CD8-positive, alpha-beta memory T cell (primary cell): Measurements from ENCODE around the gene TMEM214. TPM values are rescaled to one million over a fixed set of nuclear protein-coding genes. Genes with fewer than 3 reads are reported as not detected.

Experiments
- CTCF ChIA-PET: fragments of 350-600 bp; sonication (Branson Sonifier 250); formaldehyde crosslinking; loops from one replicate; lab custom pipeline; 2021; ENCODE audit warnings: antibody characterized with exemption; lab: Charles Lee
- POLR2A ChIA-PET: fragments of 350-600 bp; sonication (Branson Sonifier 250); formaldehyde crosslinking; loops from one replicate; lab custom pipeline; 2021; ENCODE audit warnings: antibody characterized with exemption; lab: Charles Lee
- DNase-seq, 5 donors: peaks; one replicate each; pipeline versions ENCODE4 v3.0.0 to v3.0.0-alpha.2; 2020 to 2022; ENCODE audit warnings: mixed read lengths in 1 of 5
- H3K27ac ChIP-seq: one replicate; pipeline ENCODE4 v1.7.0; 2013; ENCODE audit warnings: low read depth, mild to moderate bottlenecking, low read length, moderate library complexity
- H3K27me3 ChIP-seq: 2 replicates; pipeline ENCODE4 v1.7.0; 2013; ENCODE audit warnings: low read length, mild to moderate bottlenecking; ENCODE audit not compliant: insufficient read depth, poor library complexity, severe bottlenecking
- H3K36me3 ChIP-seq: 2 replicates; pipeline ENCODE4 v1.7.0; 2013; ENCODE audit warnings: mild to moderate bottlenecking, low read length, moderate library complexity; ENCODE audit not compliant: insufficient read depth
- H3K4me1 ChIP-seq: 2 replicates; pipeline ENCODE4 v1.7.0; 2013; ENCODE audit warnings: mild to moderate bottlenecking, low read length, moderate library complexity; ENCODE audit not compliant: insufficient read depth
- H3K4me3 ChIP-seq: 2 replicates; pipeline ENCODE4 v1.7.0; 2013; ENCODE audit warnings: mild to moderate bottlenecking, low read length
- H3K9me3 ChIP-seq: 2 replicates; pipeline ENCODE4 v1.7.0; 2013; ENCODE audit warnings: mild to moderate bottlenecking, low read length
- H3K27ac Mint-ChIP-seq, 8 donors: one replicate each; pipeline ENCODE4 v1.8.0; 2020 to 2021; ENCODE audit warnings: mixed read lengths in 8 of 8, mild to moderate bottlenecking in 6 of 8, inconsistent platforms in 3 of 8, moderate library complexity in 3 of 8
- H3K27me3 Mint-ChIP-seq, 2 donors: one replicate each; pipeline ENCODE4 v1.8.0; 2020 to 2021; ENCODE audit warnings: mixed read lengths in 2 of 2, mild to moderate bottlenecking in 1 of 2, moderate library complexity in 1 of 2
- H3K36me3 Mint-ChIP-seq, 3 donors: one replicate each; pipeline ENCODE4 v1.8.0; 2020 to 2021; ENCODE audit warnings: mixed read lengths in 3 of 3, inconsistent platforms in 1 of 3, mild to moderate bottlenecking in 1 of 3
- H3K4me1 Mint-ChIP-seq, 3 donors: one replicate each; pipeline ENCODE4 v1.8.0; 2020 to 2021; ENCODE audit warnings: mixed read lengths in 3 of 3, inconsistent platforms in 1 of 3, mild to moderate bottlenecking in 1 of 3
- H3K4me3 Mint-ChIP-seq, 7 donors: one replicate each; pipeline ENCODE4 v1.8.0; 2020 to 2021; ENCODE audit warnings: mixed read lengths in 7 of 7, mild to moderate bottlenecking in 6 of 7, moderate library complexity in 4 of 7, inconsistent platforms in 2 of 7
- H3K9me3 Mint-ChIP-seq, 5 donors: one replicate each; pipeline ENCODE4 v1.8.0; 2020 to 2022; ENCODE audit warnings: mixed read lengths in 5 of 5, mild to moderate bottlenecking in 3 of 5, moderate library complexity in 2 of 5, inconsistent platforms in 1 of 5
- polyA plus RNA-seq: library from polyadenylated mRNA; unstranded; fragments of 300-500 nt; fragmentation: Illumina TruSeq; gene quantifications from one replicate; pipeline ENCODE4 v1.2.3, GENCODE V29; 2021
- total RNA-seq, 2 experiments: library from RNA; stranded (reverse); gene quantifications; one replicate each; pipeline ENCODE4 v1.2.3, GENCODE V29; 2021

The TMEM214 gene
- total and polyA plus RNA-seq, 3 experiments from 2014 or later: 36.3 to 71.7 (median 67.6) TPM

DNA sequence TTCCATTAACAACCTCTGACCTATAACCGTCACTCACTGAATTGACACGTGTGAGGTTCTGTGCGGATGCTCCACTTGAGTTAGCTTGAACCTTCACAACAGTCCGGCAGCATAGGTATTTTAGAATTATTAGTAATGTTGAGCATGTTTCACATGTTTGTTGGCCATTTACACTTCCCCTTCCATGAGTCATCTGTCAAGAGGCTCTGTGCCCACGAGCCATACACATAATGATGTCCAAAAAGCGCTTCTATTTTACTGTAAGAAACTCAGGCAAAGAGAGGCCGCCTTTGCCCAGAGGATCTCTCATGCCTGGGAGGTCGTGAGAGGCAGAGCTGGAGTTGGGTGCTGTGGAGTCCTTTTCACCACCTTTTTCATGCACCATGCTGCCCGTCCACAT is 28.9 kb upstream of the TMEM214 start:
- no peak for DNase-seq
- no peaks in the 10 kb centered on the region for H3K4me1 Mint-ChIP-seq
- ChIA-PET POLR2A (no interaction called here), CTCF (no interaction called here)
- Histone ChIP-seq H3K4me1 (no peaks in the 10 kb centered on the region), H3K9me3 (no peaks in the 10 kb centered on the region), H3K27me3 (no peaks in the 10 kb centered on the region), H3K27ac (no peak overlapping the region), H3K4me3 (no peak overlapping the region), H3K36me3 (no peaks in the 10 kb centered on the region)
- no peak overlapping the region for H3K27ac Mint-ChIP-seq
- peaks cover 12 to 24% of the 10 kb centered on the region in 2 donors for H3K27me3 Mint-ChIP-seq
- no peaks in the 10 kb centered on the region for H3K9me3 Mint-ChIP-seq
- peaks cover 0 to 2% (median 0%) of the 10 kb centered on the region in 3 donors for H3K36me3 Mint-ChIP-seq
- H3K4me3 Mint-ChIP-seq: no peak overlapping the region

DNA sequence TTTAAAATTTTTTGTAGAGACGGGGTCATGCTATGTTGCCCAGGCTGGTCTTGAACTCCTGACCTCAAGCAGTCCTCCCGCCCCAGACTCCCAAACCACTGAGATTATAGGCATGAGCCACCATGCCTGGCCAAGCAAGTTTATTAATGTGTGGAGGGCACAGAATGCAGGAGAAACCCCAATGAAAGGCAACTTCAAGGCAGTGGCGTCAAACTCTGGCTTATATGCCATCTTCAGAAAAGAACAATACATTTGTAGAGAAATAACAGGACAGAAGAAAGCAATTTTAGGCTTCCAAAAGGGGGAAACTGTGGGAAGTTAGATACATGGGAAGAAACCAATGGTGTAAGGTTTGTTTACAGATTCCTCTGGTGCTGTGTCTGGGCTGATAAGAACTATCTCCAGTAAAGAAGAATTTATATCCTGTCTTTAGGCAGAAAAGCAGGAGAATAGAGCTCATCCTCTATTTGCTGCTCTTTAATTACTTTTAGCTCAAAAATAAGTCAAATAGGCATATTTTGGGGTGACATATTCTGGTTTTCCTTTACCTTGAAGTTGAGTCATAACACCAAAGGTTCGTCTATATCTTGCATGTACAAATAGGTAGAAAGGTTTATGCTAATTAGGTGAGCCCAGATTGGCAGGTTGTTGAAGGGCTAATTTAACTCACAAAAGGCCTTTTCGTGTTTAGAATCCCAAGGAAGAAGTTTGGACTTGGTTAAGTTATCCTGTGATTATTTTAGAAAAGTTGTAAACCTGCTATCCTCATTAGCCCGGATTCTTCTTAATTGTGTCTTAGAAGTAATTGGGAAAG is 26.0 kb upstream of the TMEM214 start:
- ChIA-PET POLR2A (no interaction called here), CTCF (no interaction called here)
- H3K4me1 ChIP-seq: no peaks in the 10 kb centered on the region
- H3K4me3 ChIP-seq: no peak overlapping the region
- H3K9me3 ChIP-seq: no peaks in the 10 kb centered on the region
- peaks cover 6 to 24% of the 10 kb centered on the region in 2 donors for H3K27me3 Mint-ChIP-seq
- no peak overlapping the region for H3K27ac Mint-ChIP-seq
- peak overlapping the region; percentile 81 for H3K27ac ChIP-seq
- no peaks in the 10 kb centered on the region for H3K27me3 ChIP-seq
- H3K9me3 Mint-ChIP-seq: no peaks in the 10 kb centered on the region
- peaks cover 0 to 1% (median 0%) of the 10 kb centered on the region in 3 donors for H3K36me3 Mint-ChIP-seq
- H3K36me3 ChIP-seq: no peaks in the 10 kb centered on the region
- DNase-seq: no peak
- peaks cover 1 to 7% (median 5%) of the 10 kb centered on the region in 3 donors for H3K4me1 Mint-ChIP-seq
- no peak overlapping the region for H3K4me3 Mint-ChIP-seq

DNA sequence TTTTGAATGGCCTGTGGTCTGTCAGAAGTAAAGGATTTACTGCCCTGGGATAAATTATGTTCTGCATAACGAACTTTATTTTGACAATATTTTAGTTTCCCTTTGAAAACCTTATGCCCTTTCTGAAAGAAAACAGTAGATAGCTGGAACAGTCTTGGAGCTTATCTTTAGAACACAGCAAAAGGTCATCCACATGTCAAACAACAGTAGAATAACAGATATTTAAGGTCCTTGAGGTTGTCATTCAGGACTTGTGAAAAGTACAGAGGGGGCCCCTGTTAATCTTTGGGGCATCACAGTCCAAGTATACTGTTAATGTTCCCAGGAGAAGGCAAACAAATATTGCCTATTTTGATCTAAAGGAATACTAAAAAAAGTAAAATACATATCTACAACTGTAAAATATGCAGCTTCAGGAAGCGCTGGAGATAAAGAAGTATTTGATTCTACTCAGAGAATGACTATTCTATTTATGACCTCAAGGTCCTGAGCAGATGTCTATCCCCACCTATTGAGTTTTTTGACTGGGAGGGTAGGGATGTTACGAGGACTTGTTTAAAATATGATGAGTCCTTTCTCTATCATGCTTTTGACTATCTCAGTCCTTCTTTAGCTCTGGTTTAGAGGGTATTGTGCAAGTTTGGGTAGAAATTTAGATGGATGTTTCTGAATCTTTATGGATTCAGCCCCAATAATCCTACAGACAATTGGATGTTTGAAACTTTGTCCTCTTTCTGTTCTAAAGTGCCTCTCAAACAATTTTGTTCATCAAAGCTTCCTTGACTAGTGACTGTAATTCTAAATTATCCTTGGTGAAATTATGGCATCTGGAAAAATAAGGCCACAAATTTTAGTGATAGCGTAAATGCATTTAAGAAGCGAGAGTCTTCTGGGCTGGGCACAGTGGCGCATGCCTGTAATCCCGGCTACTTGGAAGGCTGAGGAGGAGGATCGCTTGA is 25.1 kb upstream of the TMEM214 start:
- Mint-ChIP-seq H3K4me1 (peaks cover 1 to 7% (median 5%) of the 10 kb centered on the region in 3 donors), H3K27me3 (peaks cover 3 to 21% of the 10 kb centered on the region in 2 donors), H3K36me3 (peaks cover 0 to 1% (median 0%) of the 10 kb centered on the region in 3 donors), H3K4me3 (no peak overlapping the region), H3K9me3 (no peaks in the 10 kb centered on the region), H3K27ac (no peak overlapping the region)
- ChIA-PET POLR2A (no interaction called here), CTCF (no interaction called here)
- H3K27me3 ChIP-seq: no peaks in the 10 kb centered on the region
- peak overlapping the region; percentile 81 for H3K27ac ChIP-seq
- H3K9me3 ChIP-seq: no peaks in the 10 kb centered on the region
- no peaks in the 10 kb centered on the region for H3K4me1 ChIP-seq
- no peaks in the 10 kb centered on the region for H3K36me3 ChIP-seq
- no peak overlapping the region for H3K4me3 ChIP-seq
- DNase-seq: no peak

DNA sequence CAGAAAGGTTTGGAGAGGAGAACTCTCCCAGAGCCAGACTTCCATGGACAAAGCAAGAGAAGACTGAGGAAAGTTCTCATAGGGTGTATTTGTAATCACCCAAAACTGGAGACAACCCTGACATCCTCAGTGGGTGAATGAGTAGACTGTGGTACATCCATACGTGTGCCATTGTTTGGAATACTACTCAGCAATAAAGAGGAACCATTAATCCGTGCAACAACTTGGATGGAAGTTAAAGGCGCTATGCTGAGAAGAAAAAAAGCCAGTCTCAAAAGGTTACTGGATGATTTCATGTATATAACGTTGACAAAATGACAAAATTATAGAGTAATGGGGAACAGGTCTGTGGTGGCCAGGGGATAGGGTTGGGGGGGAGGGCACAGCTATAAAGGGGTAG is 24.1 kb upstream of the TMEM214 start:
- H3K9me3 ChIP-seq: no peaks in the 10 kb centered on the region

DNA sequence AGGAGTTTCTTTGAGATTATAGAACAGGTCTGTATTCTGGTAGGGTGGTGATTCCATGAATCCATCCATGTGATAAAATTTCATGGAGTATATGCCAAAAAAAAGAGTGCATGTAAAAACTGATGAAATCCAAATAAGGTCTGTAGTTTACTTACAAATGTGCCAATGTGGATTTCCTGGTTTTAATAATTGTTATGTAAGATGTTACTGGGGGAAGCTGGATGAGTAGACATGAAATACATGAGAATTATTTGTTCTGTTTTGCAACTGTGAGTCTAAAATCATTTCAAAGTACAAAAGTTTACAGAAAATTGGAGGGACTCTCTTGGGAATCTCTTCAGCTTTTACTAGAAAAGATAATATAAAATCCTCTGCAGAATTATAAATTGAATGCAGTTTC is 23.7 kb upstream of the TMEM214 start:
- Histone ChIP-seq H3K4me3 (no peak overlapping the region), H3K27me3 (no peaks in the 10 kb centered on the region), H3K27ac (peak overlapping the region; percentile 43), H3K36me3 (no peaks in the 10 kb centered on the region), H3K9me3 (no peaks in the 10 kb centered on the region), H3K4me1 (no peaks in the 10 kb centered on the region)
- POLR2A ChIA-PET: no interaction called here
- Mint-ChIP-seq H3K36me3 (peaks cover 0 to 1% (median 0%) of the 10 kb centered on the region in 3 donors), H3K4me3 (no peak overlapping the region), H3K27me3 (peaks cover 1 to 13% of the 10 kb centered on the region in 2 donors), H3K27ac (no peak overlapping the region), H3K9me3 (no peaks in the 10 kb centered on the region), H3K4me1 (peaks cover 1 to 7% (median 5%) of the 10 kb centered on the region in 3 donors)
- no peak for DNase-seq
- CTCF ChIA-PET: interaction anchor here (0.9 kb wide), 1 partner anchor 47 kb away, joined by 3 read pairs; no protein-coding TSS in a partner anchor

More for the DNA sequence above, 24.1 kb upstream of the TMEM214 start:
- Mint-ChIP-seq H3K4me1 (peaks cover 1 to 7% (median 5%) of the 10 kb centered on the region in 3 donors), H3K27me3 (peaks cover 3 to 17% of the 10 kb centered on the region in 2 donors), H3K36me3 (peaks cover 0 to 1% (median 0%) of the 10 kb centered on the region in 3 donors), H3K27ac (no peak overlapping the region), H3K9me3 (no peaks in the 10 kb centered on the region), H3K4me3 (no peak overlapping the region)
- ChIA-PET POLR2A (no interaction called here), CTCF (no interaction called here)
- DNase-seq: no peak
- Histone ChIP-seq H3K27me3 (no peaks in the 10 kb centered on the region), H3K27ac (peak overlapping the region; percentile 81), H3K4me1 (no peaks in the 10 kb centered on the region), H3K36me3 (no peaks in the 10 kb centered on the region), H3K4me3 (no peak overlapping the region)

GRCh38 chr2:27009716-27010115 is 23.0 kb upstream of the TMEM214 start:
- Mint-ChIP-seq H3K27me3 (peaks cover 0 to 13% of the 10 kb centered on the region in 2 donors), H3K36me3 (peaks cover 0 to 1% (median 0%) of the 10 kb centered on the region in 3 donors), H3K27ac (peak overlapping the region in 1 of 8 donors; percentile 20), H3K4me3 (peak overlapping the region in 1 of 7 donors; percentile 38), H3K4me1 (peaks cover 1 to 7% (median 5%) of the 10 kb centered on the region in 3 donors), H3K9me3 (no peaks in the 10 kb centered on the region)
- POLR2A ChIA-PET: interaction anchor here (0.7 kb wide), 1 partner anchor 83 kb away, joined by 10 read pairs; no protein-coding TSS in a partner anchor
- Histone ChIP-seq H3K27ac (peak overlapping the region; percentile 43), H3K27me3 (no peaks in the 10 kb centered on the region), H3K4me3 (no peak overlapping the region), H3K36me3 (no peaks in the 10 kb centered on the region), H3K4me1 (no peaks in the 10 kb centered on the region), H3K9me3 (no peaks in the 10 kb centered on the region)
- CTCF ChIA-PET: interaction anchor here (0.7 to 0.9 kb wide), 2 partner anchors 18 to 48 kb away, joined by 3 to 4 read pairs; no protein-coding TSS in a partner anchor
- DNase-seq: no peak

DNA sequence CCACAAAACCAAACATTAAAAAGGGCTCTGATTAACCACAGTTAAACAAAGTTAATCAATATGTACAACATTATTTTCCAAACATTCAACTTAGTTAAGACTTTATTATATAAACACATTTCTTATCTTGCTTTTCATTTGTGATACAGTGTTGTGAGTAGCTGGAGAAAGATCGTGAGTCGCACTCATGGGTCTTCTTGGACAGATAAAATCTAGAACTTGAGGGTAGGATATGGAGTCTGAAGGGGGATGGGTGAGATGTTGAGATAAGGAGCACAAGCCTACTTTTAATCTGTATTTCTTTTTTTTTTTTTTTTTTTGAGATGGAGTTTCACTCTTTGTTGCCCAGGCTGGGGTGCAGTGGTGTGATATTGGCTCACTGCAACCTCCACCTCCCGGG is 22.6 kb upstream of the TMEM214 start:
- ChIA-PET CTCF (interaction anchor here (0.7 kb wide), 1 partner anchor 19 kb away, joined by 4 read pairs; no protein-coding TSS in a partner anchor), POLR2A (interaction anchor here (0.7 kb wide), 1 partner anchor 83 kb away, joined by 10 read pairs; no protein-coding TSS in a partner anchor)
- Histone ChIP-seq H3K4me3 (no peak overlapping the region), H3K27ac (peak overlapping the region; percentile 43), H3K27me3 (no peaks in the 10 kb centered on the region), H3K4me1 (no peaks in the 10 kb centered on the region), H3K36me3 (no peaks in the 10 kb centered on the region), H3K9me3 (no peaks in the 10 kb centered on the region)
- Mint-ChIP-seq H3K27me3 (peaks cover 0 to 13% of the 10 kb centered on the region in 2 donors), H3K4me1 (peaks cover 1 to 7% (median 5%) of the 10 kb centered on the region in 3 donors), H3K27ac (peak overlapping the region in 2 of 8 donors; percentile 39 to 47), H3K9me3 (no peaks in the 10 kb centered on the region), H3K36me3 (peaks cover 0 to 1% (median 0%) of the 10 kb centered on the region in 3 donors), H3K4me3 (peak overlapping the region in 1 of 7 donors; percentile 38)
- DNase-seq: no peak
